GM18526 (cell line): Measurements from ENCODE around the gene NEURL1B.

Experiments
- POLR2A ChIP-seq: IDR thresholded peaks from 3 replicates; pipeline ENCODE4 v1.6.1; 2011; ENCODE audit not compliant: insufficient read length; ENCODE audit errors: extremely low read depth

NEURL1B gene

GRCh38 chr5:172603251-172603806 is 37.7 kb upstream of the NEURL1B start:
- no peak for TF ChIP-seq POLR2A

- TF ChIP-seq POLR2A, result no peak
Measured at GRCh38 chr5:172605466-172605865, 35.6 kb upstream of the NEURL1B start.

GRCh38 chr5:172606156-172606785 is 34.8 kb upstream of the NEURL1B start:
- no peak for TF ChIP-seq POLR2A

GRCh38 chr5:172607213-172607793 is 33.8 kb upstream of the NEURL1B start:
- no peak for TF ChIP-seq POLR2A

GRCh38 chr5:172608773-172609172 is 32.3 kb upstream of the NEURL1B start:
- TF ChIP-seq POLR2A, result no peak

- no peak for TF ChIP-seq POLR2A
Measured at GRCh38 chr5:172610643-172611042, 30.4 kb upstream of the NEURL1B start.

GRCh38 chr5:172611913-172612312 is 29.1 kb upstream of the NEURL1B start:
- TF ChIP-seq POLR2A, result no peak

- no peak for TF ChIP-seq POLR2A
Measured at GRCh38 chr5:172612771-172613170, 28.3 kb upstream of the NEURL1B start.

- no peak for TF ChIP-seq POLR2A
Measured at GRCh38 chr5:172616136-172616535, 24.9 kb upstream of the NEURL1B start.

- no peak for TF ChIP-seq POLR2A
Measured at GRCh38 chr5:172616730-172617129, 24.3 kb upstream of the NEURL1B start.

GRCh38 chr5:172617817-172618216 is 23.2 kb upstream of the NEURL1B start:
- no peak for TF ChIP-seq POLR2A

GRCh38 chr5:172618574-172619365 is 22.3 kb upstream of the NEURL1B start:
- TF ChIP-seq POLR2A, result no peak

- TF ChIP-seq POLR2A, result no peak
Measured at GRCh38 chr5:172620506-172620905, 20.6 kb upstream of the NEURL1B start.

- TF ChIP-seq POLR2A, result no peak
Measured at GRCh38 chr5:172622091-172623046, 18.7 kb upstream of the NEURL1B start.

- TF ChIP-seq POLR2A, result no peak
Measured at GRCh38 chr5:172623313-172623980, 17.6 kb upstream of the NEURL1B start.
